ENCODE measurements around the gene FOXK2.
"Not testable (repeated sequence)": the region's sequence is repeated elsewhere in the genome, so short reads cannot be mapped to it uniquely, and the experiment has no call there.

FOXK2 gene

GRCh38 chr17:82534401-82534812, 14.9 kb downstream of the FOXK2 start:
- DNase-seq (ENCODE audit: low read depth): no peak

DNA sequence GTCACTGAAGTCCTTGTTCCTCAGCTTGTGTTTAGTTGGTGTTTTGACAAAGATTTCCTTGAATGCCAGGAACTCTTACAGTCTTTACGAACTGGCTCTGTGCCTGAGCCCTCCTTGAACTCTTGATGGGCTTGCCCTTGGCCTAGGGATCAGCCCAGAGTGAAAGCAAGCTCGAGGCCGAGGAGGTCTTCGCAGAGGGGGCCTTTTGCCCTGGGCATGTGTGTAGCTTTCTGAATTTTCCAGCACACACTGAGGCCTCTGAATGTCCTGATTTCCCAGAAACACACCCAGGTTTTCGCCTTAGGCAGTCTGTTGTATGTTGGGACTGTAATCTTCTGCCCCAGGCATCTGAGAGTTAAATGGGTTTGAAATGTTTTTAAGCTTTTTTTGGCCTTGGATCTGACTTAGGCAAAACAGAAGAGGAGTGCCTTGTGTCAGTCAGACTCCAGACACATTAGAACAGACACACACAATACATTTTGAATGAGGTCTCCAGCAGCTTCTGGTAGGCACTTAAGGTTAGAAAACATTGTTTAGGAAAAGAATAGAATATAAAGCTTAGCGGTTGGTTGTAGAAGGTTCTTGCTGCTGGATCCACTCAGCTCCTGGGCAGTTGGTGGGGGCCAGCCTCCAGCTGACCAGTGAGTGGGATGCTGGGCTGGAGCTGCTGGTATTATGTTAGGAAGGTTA, 17.1 kb downstream of the FOXK2 start:
- peak; percentile 41 for DNase-seq (ENCODE audit: low read depth)

GRCh38 chr17:82537228-82537627, 17.7 kb downstream of the FOXK2 start:
- DNase-seq (ENCODE audit: low read depth): not testable (repeated sequence)

DNA sequence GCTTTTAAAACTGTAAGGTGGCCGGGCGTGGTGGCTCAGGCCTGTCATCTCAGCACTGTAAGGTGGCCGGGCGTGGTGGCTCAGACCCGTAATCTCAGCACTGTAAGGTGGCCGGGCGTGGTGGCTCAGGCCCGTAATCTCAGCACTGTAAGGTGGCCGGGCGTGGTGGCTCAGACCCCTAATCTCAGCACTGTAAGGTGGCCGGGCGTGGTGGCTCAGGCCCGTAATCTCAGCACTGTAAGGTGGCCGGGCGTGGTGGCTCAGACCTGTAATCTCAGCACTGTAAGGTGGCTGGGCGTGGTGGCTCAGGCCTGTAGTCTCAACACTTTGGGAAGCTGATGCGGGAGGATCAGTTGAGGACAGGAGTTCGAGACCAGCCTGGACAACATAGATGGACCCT, 19.5 kb downstream of the FOXK2 start:
- not testable (repeated sequence) for DNase-seq (ENCODE audit: low read depth)

- DNase-seq (ENCODE audit: low read depth): no peak
Observed at GRCh38 chr17:82542439-82542838, 22.9 kb downstream of the FOXK2 start.

- DNase-seq (ENCODE audit: low read depth): no peak
Observed at GRCh38 chr17:82544431-82545070, 25.0 kb downstream of the FOXK2 start.

GRCh38 chr17:82545071-82545462, 25.5 kb downstream of the FOXK2 start:
- no peak for DNase-seq (ENCODE audit: low read depth)

GRCh38 chr17:82547981-82548380, 28.4 kb downstream of the FOXK2 start:
- DNase-seq (ENCODE audit: low read depth): no peak

DNA sequence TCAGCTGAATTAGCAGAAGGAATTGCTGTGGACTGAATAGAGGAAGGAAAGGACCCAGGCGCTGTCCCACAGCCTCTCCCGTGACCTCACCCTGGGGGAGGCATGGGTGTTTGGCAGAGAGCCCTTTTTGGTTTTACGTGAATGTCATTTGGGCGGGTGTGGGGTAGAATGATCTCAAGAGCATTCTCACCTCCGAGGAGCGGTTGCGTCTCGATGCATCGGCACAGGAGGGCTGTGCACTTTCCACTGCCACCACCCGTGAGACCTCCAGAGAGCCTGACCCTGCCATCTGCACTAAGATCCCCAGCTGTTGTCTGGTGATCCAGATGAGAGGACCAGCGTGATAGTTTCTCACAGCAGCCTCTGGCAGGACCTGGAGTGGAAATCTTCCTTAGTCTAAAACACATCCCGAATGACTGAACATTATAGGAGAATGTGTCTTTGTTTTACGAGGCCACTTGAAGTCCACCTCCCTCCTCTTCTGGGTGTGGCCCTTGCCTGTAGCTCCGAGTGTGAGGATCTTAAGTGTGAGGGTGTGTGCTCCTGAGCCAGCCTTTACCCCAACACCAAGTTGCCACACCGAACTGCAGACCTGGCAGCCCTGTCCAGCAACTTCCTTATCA, 29.3 kb downstream of the FOXK2 start:
- no peak for DNase-seq (ENCODE audit: low read depth)

DNA sequence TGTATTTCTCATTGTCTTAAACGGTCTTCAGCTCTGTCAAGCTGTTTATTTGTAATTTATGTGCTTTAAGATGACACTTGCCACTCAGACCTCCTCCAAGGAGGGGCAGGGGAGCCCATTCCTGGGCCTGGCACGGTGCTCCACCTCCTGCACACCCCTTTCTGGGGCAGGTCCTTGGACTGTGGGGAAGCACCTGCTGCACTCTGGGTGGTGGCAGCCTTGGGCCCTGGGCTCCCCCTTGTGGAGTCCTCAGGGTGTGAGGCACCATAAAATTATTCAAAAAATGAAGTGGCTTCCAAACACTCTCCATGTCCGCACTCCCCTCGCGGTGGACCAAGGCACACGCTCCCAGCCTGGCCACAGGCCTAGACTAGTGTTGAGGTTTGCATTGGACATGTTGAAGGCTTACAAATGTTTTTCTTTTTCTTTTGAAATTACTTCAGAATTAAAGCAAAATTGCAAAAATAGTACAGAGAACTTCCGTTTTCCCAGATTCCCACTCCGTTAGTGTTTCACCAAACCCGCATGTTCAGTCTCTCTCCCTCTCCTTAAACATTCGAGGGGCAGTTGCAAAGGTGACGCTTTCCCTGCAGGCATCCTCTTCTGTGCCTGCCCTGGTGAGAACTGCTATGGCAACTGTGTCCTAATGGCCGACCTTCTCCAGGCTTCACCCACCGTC, 32.4 kb downstream of the FOXK2 start:
- DNase-seq (ENCODE audit: low read depth): peak; percentile 46

DNA sequence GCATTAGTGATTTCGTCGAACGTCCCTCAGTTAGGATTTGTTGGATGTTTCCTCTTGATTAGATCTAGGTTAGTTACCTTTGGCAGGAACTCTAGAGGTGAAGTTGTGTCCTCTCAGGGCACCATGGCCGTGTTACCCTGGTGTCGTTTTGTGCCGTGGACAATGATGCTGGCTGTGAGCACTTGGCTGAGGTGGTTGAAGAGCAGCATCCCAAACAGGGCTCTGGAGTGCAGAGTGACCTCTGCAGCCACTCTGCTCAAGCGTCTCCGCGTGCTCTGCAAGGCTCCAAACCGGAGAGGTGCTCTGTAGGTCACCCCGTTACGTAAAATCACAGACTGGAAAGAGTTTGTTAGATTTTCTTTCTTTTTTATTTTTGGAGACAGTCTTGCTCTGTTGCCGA, 33.0 kb downstream of the FOXK2 start:
- DNase-seq (ENCODE audit: low read depth): no peak

DNA sequence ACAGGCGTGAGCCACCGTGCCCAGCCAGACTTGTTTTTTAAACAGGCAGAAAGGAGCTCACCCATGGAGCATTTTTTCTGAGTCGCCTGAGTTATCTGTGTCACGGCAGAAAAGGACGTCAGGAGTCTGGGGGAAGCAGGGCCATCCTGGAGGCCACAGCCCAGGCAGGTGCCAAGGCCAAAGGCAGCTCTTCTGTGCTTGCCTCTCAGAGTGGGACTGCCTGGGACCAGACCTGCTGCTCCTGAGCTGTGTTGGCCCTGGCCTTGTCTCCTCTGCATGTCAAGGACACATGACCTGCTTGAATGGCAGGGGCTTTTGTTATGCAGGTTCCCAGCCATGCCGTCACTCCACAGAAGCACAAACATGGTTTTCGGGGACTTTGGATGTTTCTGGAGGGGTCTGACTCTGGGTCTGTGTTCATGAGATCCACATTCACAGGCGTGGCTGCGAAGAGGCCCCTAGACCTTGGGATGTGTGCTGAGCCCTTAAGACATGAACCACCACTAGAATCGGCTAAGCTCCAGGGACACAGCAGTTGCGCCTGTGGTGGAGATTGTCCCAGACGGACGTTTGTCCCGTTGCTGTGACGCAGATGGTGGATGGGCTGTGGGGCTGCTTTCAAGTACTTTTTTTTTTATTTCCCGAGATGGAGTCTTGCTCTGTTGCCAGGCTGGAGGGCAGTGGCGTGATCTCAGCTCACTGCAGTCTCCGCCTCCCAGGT, 33.8 kb downstream of the FOXK2 start:
- no peak for DNase-seq (ENCODE audit: low read depth)

GRCh38 chr17:82557510-82557909, 38.0 kb downstream of the FOXK2 start:
- DNase-seq (ENCODE audit: low read depth): not testable (repeated sequence)

GRCh38 chr17:82559566-82560251, 40.2 kb downstream of the FOXK2 start:
- no peak for DNase-seq (ENCODE audit: low read depth)

GRCh38 chr17:82560252-82560642, 40.7 kb downstream of the FOXK2 start:
- no peak for DNase-seq (ENCODE audit: low read depth)

DNA sequence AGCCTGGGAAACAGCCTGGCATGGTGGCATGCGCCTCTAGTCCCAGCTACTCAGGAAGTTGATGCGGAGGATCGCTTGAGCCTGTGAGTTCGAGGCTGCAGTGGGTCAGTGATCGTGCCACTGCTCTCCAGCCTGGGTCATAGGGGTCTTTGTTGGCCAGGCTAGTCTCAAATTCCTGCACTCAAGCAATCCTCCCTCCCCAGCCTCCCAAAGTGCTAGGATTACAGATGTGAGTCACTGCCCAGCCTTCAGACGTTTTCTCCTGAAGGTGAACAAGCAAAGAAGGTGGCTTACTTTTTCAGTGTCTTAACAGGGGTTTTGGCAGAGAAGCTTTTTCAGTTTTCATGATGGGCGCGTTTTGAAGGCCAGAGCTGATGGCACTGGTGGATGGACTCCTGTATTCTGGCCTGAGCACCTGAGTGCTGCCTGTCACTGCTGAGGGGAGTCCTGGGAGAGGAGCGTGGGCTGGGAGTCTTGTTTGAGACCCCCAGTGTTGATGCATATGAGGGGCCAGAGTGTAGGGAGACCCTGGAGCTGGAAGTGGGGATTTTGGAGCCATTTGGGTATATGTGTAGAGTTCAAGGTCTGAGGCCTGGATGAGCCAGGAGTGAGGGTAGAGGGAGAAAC, 41.4 kb downstream of the FOXK2 start:
- DNase-seq (ENCODE audit: low read depth): no peak

GRCh38 chr17:82561429-82562035, 42.0 kb downstream of the FOXK2 start:
- no peak for DNase-seq (ENCODE audit: low read depth)

- DNase-seq (ENCODE audit: low read depth): not testable (repeated sequence)
Observed at GRCh38 chr17:82562718-82563220, 43.2 kb downstream of the FOXK2 start.

- no peak for DNase-seq (ENCODE audit: low read depth)
Observed at GRCh38 chr17:82563318-82563717, 43.8 kb downstream of the FOXK2 start.

DNA sequence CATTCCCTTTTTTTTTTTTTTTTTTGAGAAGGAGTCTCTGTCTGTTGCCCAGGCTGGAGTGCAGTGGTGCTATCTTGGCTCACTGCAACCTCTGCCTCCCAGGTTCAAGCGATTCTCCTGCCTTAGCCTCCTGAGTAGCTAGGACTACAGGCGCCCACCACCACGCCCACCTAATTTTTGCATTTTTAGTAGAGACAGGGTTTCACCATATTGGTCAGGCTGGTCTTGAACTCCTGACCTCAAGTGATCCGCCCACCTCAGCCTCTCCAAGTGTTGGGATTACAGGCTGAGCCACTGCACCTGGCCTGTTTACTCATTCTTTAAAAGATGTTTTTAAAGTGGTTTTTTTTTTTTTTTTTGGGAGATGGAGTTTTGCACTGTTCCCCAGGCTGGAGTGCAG, 44.2 kb downstream of the FOXK2 start:
- not testable (repeated sequence) for DNase-seq (ENCODE audit: low read depth)

Measured in fibroblast of the conjunctiva (primary cell).